ENCODE results near the gene CPNE5. TPM values are rescaled to one million over a fixed set of nuclear protein-coding genes. Genes with fewer than 3 reads are reported as not detected.

The CPNE5 gene
- total RNA-seq, 1 experiment from 2014 or later = 0.44 TPM

GRCh38 chr6:36855750-36856149 lies 16.5 kb upstream of the CPNE5 start:
- Histone ChIP-seq H3K36me3 (ENCODE audit: control insufficient read depth, insufficient read depth, low read length) (peaks cover 11% of the 10 kb centered on the region), H3K27ac (ENCODE audit: low read length) (peak overlapping the region; percentile 67; the same call in 1 of the 2 replicates), H3K27me3 (ENCODE audit: control insufficient read depth, insufficient read depth, low read length) (no peaks in the 10 kb centered on the region), H3K9me3 (ENCODE audit: control insufficient read depth, insufficient read depth, low read depth, low read length) (no peaks in the 10 kb centered on the region), H3K4me1 (ENCODE audit: control insufficient read depth, insufficient read depth, low read length) (peaks cover 9% of the 10 kb centered on the region), H3K4me3 (ENCODE audit: low read depth in 2 of 2, low read length in 2 of 2) (no peak overlapping the region)
- DNase-seq (ENCODE audit: low read depth, low spot score) (no peak), ATAC-seq (no peak)
- ChIA-PET POLR2A (no interaction called here), CTCF (no interaction called here)
- no TSS peak for BruUV-seq (replicated peaks)
- TF ChIP-seq REST (IDR thresholded peaks at IDR 0.05; ENCODE audit: insufficient read depth in 1 of 2, low read depth in 2 of 2, low read length in 1 of 2) = no peak
- no peak for TF ChIP-seq CTCF (IDR thresholded peaks at IDR 0.05)
- no peak for TF ChIP-seq POLR2AphosphoS5 (IDR thresholded peaks at IDR 0.05; ENCODE audit: low read depth, low read length)
- TF ChIP-seq TCF7L2 (IDR thresholded peaks at IDR 0.05; ENCODE audit: low read depth, low read length) = no peak
- no peak for TF ChIP-seq SIN3A (IDR thresholded peaks at IDR 0.05; ENCODE audit: borderline replicate concordance, insufficient read depth, low read depth, low read length)
- in situ Hi-C loops (cut with HindIII; ENCODE audit: low pct_unique_long_range_greater_than_20kb, low sequenced_read_pairs) (no loop called here), intact Hi-C loops (cut with micrococcal nuclease; ENCODE audit: unreplicated experiment) (no loop called here)

- POLR2A ChIA-PET = no interaction called here
Measured at GRCh38 chr6:36853325-36853724, 14.1 kb upstream of the CPNE5 start.

More at GRCh38 chr6:36853325-36853724, 14.1 kb upstream of the CPNE5 start:
- in situ Hi-C loops (cut with HindIII; ENCODE audit: low pct_unique_long_range_greater_than_20kb, low sequenced_read_pairs) = no loop called here
- no TSS peak for BruUV-seq (replicated peaks)
- ATAC-seq (no peak), DNase-seq (ENCODE audit: low read depth, low spot score) (no peak)
- H3K4me1 ChIP-seq (ENCODE audit: control insufficient read depth, insufficient read depth, low read length) = peaks cover 3% of the 10 kb centered on the region; the same call in 1 of the 2 replicates
- no peaks in the 10 kb centered on the region for H3K27me3 ChIP-seq (ENCODE audit: control insufficient read depth, insufficient read depth, low read length)
- intact Hi-C loops (cut with micrococcal nuclease; ENCODE audit: unreplicated experiment) = no loop called here
- H3K27ac ChIP-seq (ENCODE audit: low read length) = no peak overlapping the region
- TF ChIP-seq SIN3A (IDR thresholded peaks at IDR 0.05; ENCODE audit: borderline replicate concordance, insufficient read depth, low read depth, low read length) (no peak), REST (IDR thresholded peaks at IDR 0.05; ENCODE audit: insufficient read depth in 1 of 2, low read depth in 2 of 2, low read length in 1 of 2) (no peak), CTCF (IDR thresholded peaks at IDR 0.05) (no peak), POLR2AphosphoS5 (IDR thresholded peaks at IDR 0.05; ENCODE audit: low read depth, low read length) (no peak), TCF7L2 (IDR thresholded peaks at IDR 0.05; ENCODE audit: low read depth, low read length) (no peak)
- CTCF ChIA-PET = interaction anchor here (2.1 kb wide), 1 partner anchor 165 kb away, joined by 5 read pairs; no protein-coding TSS in a partner anchor
- H3K9me3 ChIP-seq (ENCODE audit: control insufficient read depth, insufficient read depth, low read depth, low read length) = no peaks in the 10 kb centered on the region
- no peak overlapping the region for H3K4me3 ChIP-seq (ENCODE audit: low read depth in 2 of 2, low read length in 2 of 2)
- peaks cover 11% of the 10 kb centered on the region for H3K36me3 ChIP-seq (ENCODE audit: control insufficient read depth, insufficient read depth, low read length)

Data from Panc1 (cell line).